T-cell (primary cell): ENCODE results near the gene TKFC. TPM values are rescaled to one million over a fixed set of nuclear protein-coding genes. Genes with fewer than 3 reads are reported as not detected.

Experiments used
- ATAC-seq, 4 experiments: fragments of 200-7000 bp in 3 of 4; fragments of 150-1000 bp in 1 of 4; cut with Tn5 transposase; replicated peaks in 1 of 4; 1 replicate in 3 of 4; 2 replicates in 1 of 4; pipeline ENCODE4 v1.10.0; 2021; ENCODE audit warnings: moderate library complexity in 3 of 4, mild to moderate bottlenecking in 2 of 4, moderate number of reproducible peaks in 1 of 4
- CTCF ChIA-PET, 2 donors: fragments of 300-600 bp; sonication (Branson Sonifier 250); formaldehyde crosslinking; loops; one replicate each; lab custom pipeline; 2022; ENCODE audit warnings: antibody characterized with exemption in 2 of 2; lab: Charles Lee
- POLR2A ChIA-PET, 2 donors: fragments of 300-600 bp; sonication (Branson Sonifier 250); formaldehyde crosslinking; loops; one replicate each; lab custom pipeline; 2022; ENCODE audit warnings: antibody characterized with exemption in 2 of 2; lab: Charles Lee
- DNase-seq, 35 experiments: peaks; one replicate each; pipeline versions ENCODE4 v3.0.0 to v3.0.0-alpha.2; 2013 to 2023
- H3K27ac ChIP-seq: one replicate; pipeline ENCODE4 v1.5.1; 2013; ENCODE audit warnings: low read length
- H3K27me3 ChIP-seq, 2 experiments: replicated peaks in 1 of 2; 1 replicate in 1 of 2; 2 replicates in 1 of 2; pipeline versions ENCODE4 v1.6.1 to v1.7.0; 2013; ENCODE audit warnings: low read length in 1 of 2, mixed read lengths in 1 of 2; ENCODE audit not compliant: control insufficient read depth in 2 of 2, insufficient read depth in 2 of 2; ENCODE audit errors: extremely low read depth in 1 of 2
- H3K36me3 ChIP-seq, 2 donors: 1 replicate in 1 of 2; 2 replicates in 1 of 2; pipeline versions ENCODE4 v1.6.1 to v1.7.0; 2013; ENCODE audit warnings: low read length in 1 of 2; ENCODE audit not compliant: control insufficient read depth in 2 of 2, insufficient read depth in 1 of 2; ENCODE audit errors: extremely low read depth in 1 of 2
- H3K4me1 ChIP-seq, 2 experiments: 1 replicate in 1 of 2; 2 replicates in 1 of 2; pipeline versions ENCODE4 v1.6.1 to v1.7.0; 2013; ENCODE audit warnings: low read length in 2 of 2, mixed read lengths in 1 of 2; ENCODE audit not compliant: insufficient read depth in 2 of 2, control insufficient read depth in 1 of 2; ENCODE audit errors: extremely low read depth in 1 of 2
- H3K4me3 ChIP-seq, 2 donors: 1 replicate in 1 of 2; 2 replicates in 1 of 2; pipeline versions ENCODE4 v1.5.1 to v1.7.0; 2013; ENCODE audit warnings: mild to moderate bottlenecking in 2 of 2, low read length in 1 of 2, moderate library complexity in 1 of 2; ENCODE audit not compliant: control insufficient read depth in 1 of 2; ENCODE audit errors: extremely low read depth in 1 of 2
- H3K9me3 ChIP-seq: 2 replicates; pipeline ENCODE4 v1.7.0; 2013
- H3K27ac Mint-ChIP-seq, 2 donors: one replicate each; pipeline ENCODE4 v1.8.0; 2020 to 2021; ENCODE audit warnings: mild to moderate bottlenecking in 2 of 2, mixed read lengths in 2 of 2
- H3K27me3 Mint-ChIP-seq, 2 donors: one replicate each; pipeline ENCODE4 v1.8.0; 2021 to 2022; ENCODE audit warnings: mixed read lengths in 2 of 2
- H3K36me3 Mint-ChIP-seq: one replicate; pipeline ENCODE4 v1.8.0; 2021; ENCODE audit warnings: mixed read lengths
- H3K4me1 Mint-ChIP-seq, 3 donors: one replicate each; pipeline ENCODE4 v1.8.0; 2020 to 2022; ENCODE audit warnings: mixed read lengths in 3 of 3, mild to moderate bottlenecking in 1 of 3
- H3K4me3 Mint-ChIP-seq, 3 donors: one replicate each; pipeline ENCODE4 v1.8.0; 2020 to 2022; ENCODE audit warnings: mild to moderate bottlenecking in 3 of 3, mixed read lengths in 3 of 3, moderate library complexity in 3 of 3
- H3K9me3 Mint-ChIP-seq, 3 donors: one replicate each; pipeline ENCODE4 v1.8.0; 2020 to 2022; ENCODE audit warnings: mixed read lengths in 3 of 3
- WGBS: methylation state at CpG from one replicate; pipeline ENCODE4 v1.1.5; 2013; ENCODE audit warnings: missing lambda C conversion rate; ENCODE audit not compliant: insufficient coverage; 5-methylcytosine and 5-hydroxymethylcytosine counted together
- total RNA-seq, 35 experiments: library from RNA in 6 of 35; stranded (reverse) in 6 of 35; fragments of 120-200 nt in 1 of 35; gene quantifications; one replicate each; pipeline versions ENCODE4 v1.2.1 to v1.2.4 and lab custom pipeline; 2013 to 2026

TKFC gene
- total RNA-seq, 5 donors from 2014 or later (not counting 1 experiment from before 2014, with no cell fraction given) = 30.9 to 53.9 (median 46.6) TPM

GRCh38 chr11:61358566-61358965, 25.5 kb downstream of the TKFC start:
- Histone ChIP-seq H3K4me1 (peaks cover 10 to 38% of the 10 kb centered on the region in 2 experiments), H3K9me3 (no peaks in the 10 kb centered on the region), H3K4me3 (no peak overlapping the region), H3K27me3 (no peaks in the 10 kb centered on the region), H3K27ac (no peak overlapping the region), H3K36me3 (peaks cover 2 to 17% of the 10 kb centered on the region in 2 donors)
- peaks cover 28 to 54% (median 47%) of the 10 kb centered on the region in 3 donors for H3K4me1 Mint-ChIP-seq
- H3K9me3 Mint-ChIP-seq = no peaks in the 10 kb centered on the region
- H3K27me3 Mint-ChIP-seq = no peaks in the 10 kb centered on the region
- DNase-seq (no peak), ATAC-seq (no peak)
- no peak overlapping the region for H3K27ac Mint-ChIP-seq
- no peak overlapping the region for H3K4me3 Mint-ChIP-seq
- WGBS = 100% methylated on average over 1 of the region's 11 CpGs
- peaks cover 20% of the 10 kb centered on the region for H3K36me3 Mint-ChIP-seq
- ChIA-PET POLR2A (interaction anchor here in 1 of 2 donors (0.6 kb wide), 1 partner anchor 12 kb away, joined by 3 read pairs; no protein-coding TSS in a partner anchor), CTCF (interaction anchor here in 1 of 2 donors (1.6 kb wide), 1 partner anchor 16 kb away, joined by 4 read pairs; no protein-coding TSS in a partner anchor)

- H3K4me1 Mint-ChIP-seq = peaks cover 33 to 59% (median 52%) of the 10 kb centered on the region in 3 donors
- WGBS = 100% methylated on average over 4 of the region's 6 CpGs
- Histone ChIP-seq H3K9me3 (no peaks in the 10 kb centered on the region), H3K27me3 (no peaks in the 10 kb centered on the region), H3K36me3 (peaks cover 6 to 16% of the 10 kb centered on the region in 2 donors), H3K4me1 (peaks cover 10 to 38% of the 10 kb centered on the region in 2 experiments), H3K27ac (no peak overlapping the region), H3K4me3 (no peak overlapping the region)
- DNase-seq (no peak), ATAC-seq (no peak)
- H3K27ac Mint-ChIP-seq = peak overlapping the region; percentile 43 to 48
- H3K4me3 Mint-ChIP-seq = peak overlapping the region in 1 of 3 donors; percentile 36
- no peaks in the 10 kb centered on the region for H3K9me3 Mint-ChIP-seq
- POLR2A ChIA-PET = interaction anchor here (0.6 to 1.0 kb wide), 2 partner anchors 24 to 223 kb away, joined by 3 read pairs; no protein-coding TSS in a partner anchor
- H3K27me3 Mint-ChIP-seq = no peaks in the 10 kb centered on the region
- CTCF ChIA-PET = interaction anchor here in 1 of 2 donors (4.5 kb wide), 1 partner anchor 23 kb away, joined by 54 read pairs; no protein-coding TSS in a partner anchor
- H3K36me3 Mint-ChIP-seq = peaks cover 14% of the 10 kb centered on the region
Measured at GRCh38 chr11:61359516-61359915, 26.5 kb downstream of the TKFC start.

- peak overlapping the region; percentile 96 for H3K27ac ChIP-seq
- DNase-seq = peak in 1 of 35 experiments; percentile 1
- peaks cover 8% of the 10 kb centered on the region for H3K36me3 Mint-ChIP-seq
- H3K4me1 ChIP-seq = peaks cover 10 to 38% of the 10 kb centered on the region in 2 experiments
- peak overlapping the region; percentile 98 to 100 for H3K27ac Mint-ChIP-seq
- H3K4me1 Mint-ChIP-seq = peaks cover 33 to 59% (median 52%) of the 10 kb centered on the region in 3 donors
- H3K27me3 ChIP-seq = no peaks in the 10 kb centered on the region
- CTCF ChIA-PET = interaction anchor here (0.5 to 4.5 kb wide), 5 partner anchors 25 to 306 kb away, joined by 3 to 54 read pairs (median 5); partner anchors contain the start of genes DDB1 (in 1 of the 2) and TKFC (in 1 of the 2)
- peak in 3 of 4 experiments; percentile 2 to 3 (median 2) for ATAC-seq
- H3K36me3 ChIP-seq = peaks cover 6 to 26% of the 10 kb centered on the region in 2 donors
- H3K4me3 ChIP-seq = peak overlapping the region; percentile 89 to 93
- no peaks in the 10 kb centered on the region for H3K9me3 ChIP-seq
- no peaks in the 10 kb centered on the region for H3K9me3 Mint-ChIP-seq
- peak overlapping the region; percentile 99 to 100 (median 100) for H3K4me3 Mint-ChIP-seq
- no peaks in the 10 kb centered on the region for H3K27me3 Mint-ChIP-seq
- under 1% methylated on average over 21 of the region's 22 CpGs for whole genome bisulfite sequencing
- POLR2A ChIA-PET = interaction anchor here in 1 of 2 donors (0.5 to 1.1 kb wide), 2 partner anchors 74 to 877 kb away, joined by 3 read pairs; no protein-coding TSS in a partner anchor
Measured at GRCh38 chr11:61361237-61361740, 28.3 kb downstream of the TKFC start.

GRCh38 chr11:61361741-61362541, 28.9 kb downstream of the TKFC start, which contains the start of the genes CYB561A3 and TMEM138:
Gene CYB561A3 (minus strand): TSS chr11:61361882. CDS start chr11:61356713, 5,169 bp downstream.
Gene TMEM138 (plus strand): TSS chr11:61362374. CDS start chr11:61364391, 2,017 bp downstream.
- ChIA-PET POLR2A (interaction anchor here (0.5 to 1.5 kb wide), 8 partner anchors 7 to 1109 kb away, joined by 3 to 13 read pairs (median 4); partner anchors contain the start of genes DDB1 (in 1 of the 2), TKFC (in 1 of the 2) and TMEM216 (in 1 of the 2)), CTCF (interaction anchor here (0.7 to 4.5 kb wide), 8 partner anchors 24 to 68 kb away, joined by 3 to 54 read pairs (median 8); partner anchors contain the start of genes CPSF7 (in 1 of the 2), DDB1 (in 1 of the 2), SDHAF2 (in 1 of the 2) and TKFC (in 1 of the 2))
- peak; percentile 74 to 90 (median 82) for DNase-seq
- Histone ChIP-seq H3K27me3 (no peaks in the 10 kb centered on the region), H3K4me1 (peaks cover 10 to 38% of the 10 kb centered on the region in 2 experiments), H3K4me3 (peak within 1 kb of the TSS; percentile 89 to 93), H3K27ac (peak within 1 kb of the TSS; percentile 96), H3K9me3 (no peaks in the 10 kb centered on the region), H3K36me3 (peaks cover 5 to 29% of the 10 kb centered on the region in 2 donors)
- WGBS = 0% methylated on average over 63 of the region's 63 CpGs
- peak; percentile 89 to 93 (median 92) for ATAC-seq
- Mint-ChIP-seq H3K4me1 (peaks cover 33 to 53% (median 46%) of the 10 kb centered on the region in 3 donors), H3K27me3 (no peaks in the 10 kb centered on the region), H3K4me3 (peak within 1 kb of the TSS; percentile 99 to 100 (median 100)), H3K9me3 (no peaks in the 10 kb centered on the region), H3K36me3 (peaks cover 6% of the 10 kb centered on the region), H3K27ac (peak within 1 kb of the TSS; percentile 98 to 100)

- Histone ChIP-seq H3K4me3 (peak overlapping the region; percentile 89 to 93), H3K27me3 (no peaks in the 10 kb centered on the region), H3K4me1 (peaks cover 10 to 33% of the 10 kb centered on the region in 2 experiments), H3K36me3 (peaks cover 4 to 35% of the 10 kb centered on the region in 2 donors), H3K9me3 (no peaks in the 10 kb centered on the region), H3K27ac (peak overlapping the region; percentile 96)
- ChIA-PET CTCF (interaction anchor here (1.0 to 4.5 kb wide), 6 partner anchors 23 to 67 kb away, joined by 3 to 54 read pairs (median 12); partner anchors contain the start of genes CPSF7 (in 1 of the 2), DDB1 (in 1 of the 2), SDHAF2 (in 1 of the 2) and TKFC (in 1 of the 2)), POLR2A (interaction anchor here (0.5 to 1.5 kb wide), 6 partner anchors 8 to 1108 kb away, joined by 3 to 13 read pairs (median 4); partner anchors contain the start of genes DDB1 (in 1 of the 2), TKFC (in 1 of the 2) and TMEM216 (in 1 of the 2))
- Mint-ChIP-seq H3K36me3 (peaks cover 12% of the 10 kb centered on the region), H3K9me3 (no peaks in the 10 kb centered on the region), H3K4me3 (peak overlapping the region; percentile 99 to 100 (median 100)), H3K27ac (peak overlapping the region; percentile 98 to 100), H3K4me1 (peaks cover 33 to 48% (median 43%) of the 10 kb centered on the region in 3 donors), H3K27me3 (no peaks in the 10 kb centered on the region)
- DNase-seq (peak in 32 of 35 experiments; percentile 16 to 66 (median 45)), ATAC-seq (peak; percentile 17 to 50 (median 24))
- 0% methylated on average over 12 of the region's 12 CpGs for WGBS
Measured at GRCh38 chr11:61362542-61362875, 29.5 kb downstream of the TKFC start.
